Stimulated activated CD4-positive, alpha-beta T cell treated with anti-CD3 and anti-CD28 coated beads, TNF-alpha, amount 100 ng/mL, for 48 hours (primary cell): ENCODE measurements around the gene RABEP2.
"Not testable (repeated sequence)": the region's sequence is repeated elsewhere in the genome, so short reads cannot be mapped to it uniquely, and the experiment has no call there.

Experiments
- DNase-seq, 3 donors: peaks; one replicate each; pipeline ENCODE4 v3.0.0-alpha.2; 2020; ENCODE audit warnings: low read depth in 3 of 3

The RABEP2 gene

GRCh38 chr16:28903344-28904042 lies 21.5 kb downstream of the RABEP2 start:
- DNase-seq = no peak

DNA sequence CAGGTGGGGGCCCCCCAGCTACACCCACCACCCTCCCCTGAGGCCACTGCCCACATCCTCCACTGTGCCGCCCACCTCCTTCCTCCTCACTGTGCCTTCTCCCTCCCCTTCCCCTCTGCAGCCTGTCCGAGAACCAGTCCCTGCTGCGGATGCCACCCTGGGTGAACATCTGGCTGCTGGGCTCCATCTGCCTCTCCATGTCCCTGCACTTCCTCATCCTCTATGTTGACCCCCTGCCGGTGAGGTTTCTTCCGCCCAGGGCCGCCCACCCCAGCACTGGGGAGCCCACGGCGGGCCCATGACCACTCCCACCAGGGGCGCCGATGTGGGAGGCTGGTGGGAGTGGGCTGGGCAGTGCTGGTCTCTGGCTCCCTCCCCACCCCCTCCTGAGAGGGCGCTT lies 22.1 kb downstream of the RABEP2 start:
- DNase-seq = no peak

- DNase-seq = no peak
These were observed 23.2 kb downstream of the RABEP2 start for GRCh38 chr16:28901862-28902261.

DNA sequence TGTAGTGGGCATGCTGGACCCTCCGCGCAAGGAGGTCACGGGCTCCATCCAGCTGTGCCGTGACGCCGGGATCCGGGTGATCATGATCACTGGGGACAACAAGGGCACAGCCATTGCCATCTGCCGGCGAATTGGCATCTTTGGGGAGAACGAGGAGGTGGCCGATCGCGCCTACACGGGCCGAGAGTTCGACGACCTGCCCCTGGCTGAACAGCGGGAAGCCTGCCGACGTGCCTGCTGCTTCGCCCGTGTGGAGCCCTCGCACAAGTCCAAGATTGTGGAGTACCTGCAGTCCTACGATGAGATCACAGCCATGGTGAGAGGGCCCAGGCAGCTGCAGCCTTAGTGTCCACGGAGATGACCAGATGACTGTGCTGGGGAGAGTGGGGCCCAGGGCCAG lies 24.4 kb downstream of the RABEP2 start:
- no peak for DNase-seq

GRCh38 chr16:28899882-28900590 lies 25.0 kb downstream of the RABEP2 start:
- no peak for DNase-seq

GRCh38 chr16:28898942-28899341 lies 26.1 kb downstream of the RABEP2 start:
- DNase-seq = no peak

DNA sequence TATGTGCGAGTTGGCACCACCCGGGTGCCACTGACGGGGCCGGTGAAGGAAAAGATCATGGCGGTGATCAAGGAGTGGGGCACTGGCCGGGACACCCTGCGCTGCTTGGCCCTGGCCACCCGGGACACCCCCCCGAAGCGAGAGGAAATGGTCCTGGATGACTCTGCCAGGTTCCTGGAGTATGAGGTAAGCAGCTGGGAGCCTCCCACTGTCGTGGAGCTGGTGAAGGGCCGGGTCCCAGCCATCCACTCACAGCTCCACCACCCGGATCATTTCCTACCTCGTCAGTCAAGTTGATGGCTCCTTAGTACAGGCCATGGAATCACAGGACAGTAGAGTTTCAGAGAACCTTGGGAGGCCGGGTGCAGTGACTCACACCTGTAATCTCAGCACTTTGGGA lies 26.8 kb downstream of the RABEP2 start:
- DNase-seq = no peak

GRCh38 chr16:28897826-28898225 lies 27.2 kb downstream of the RABEP2 start:
- no peak for DNase-seq

GRCh38 chr16:28895609-28896008 lies 29.4 kb downstream of the RABEP2 start:
- no peak for DNase-seq

- no peak for DNase-seq
These were observed 31.7 kb downstream of the RABEP2 start for GRCh38 chr16:28893291-28893690.

DNA sequence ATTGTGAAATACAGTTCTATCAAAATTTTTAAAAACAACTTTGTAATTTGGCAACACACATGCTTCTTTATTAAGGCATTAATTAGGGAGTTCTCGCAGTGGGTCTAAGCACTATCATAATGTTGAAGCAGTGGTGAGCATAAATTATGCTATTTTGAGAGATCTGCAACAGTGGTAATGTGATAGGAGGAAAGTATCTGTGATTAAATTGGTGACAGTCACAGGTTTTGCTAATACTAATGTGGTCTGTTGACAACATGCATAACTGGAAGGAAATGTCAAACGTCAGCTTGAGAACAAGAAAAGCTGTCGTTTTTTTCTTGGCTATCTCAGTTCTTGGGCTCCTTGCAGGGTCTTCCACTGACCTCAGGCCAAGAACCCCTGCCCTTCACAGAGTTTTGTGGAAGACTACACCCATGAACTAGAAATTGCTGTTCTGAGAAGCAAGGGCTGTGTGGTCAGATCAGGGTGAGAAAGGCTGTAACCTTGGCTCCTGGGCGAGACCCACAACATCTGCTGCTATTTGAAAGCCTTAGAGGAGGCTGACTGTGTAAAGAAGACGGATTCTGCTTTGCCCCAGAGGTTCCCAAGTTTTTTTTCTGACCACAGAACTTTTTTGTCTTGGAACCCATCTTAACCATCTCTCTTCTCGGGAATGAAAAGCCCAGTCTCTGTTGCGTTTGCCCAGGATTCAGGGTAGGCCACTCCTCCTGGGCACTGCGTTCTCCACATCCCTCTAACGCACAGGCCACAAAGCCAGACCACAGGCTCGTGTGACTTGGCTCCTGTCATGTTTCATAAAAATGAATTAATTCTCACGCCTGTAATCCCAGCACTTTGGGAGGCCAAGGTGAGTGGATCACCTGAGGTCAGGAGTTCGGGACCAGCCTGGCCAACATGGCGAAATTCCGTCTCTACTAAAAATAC lies 32.8 kb downstream of the RABEP2 start:
- DNase-seq = no peak

- DNase-seq = not testable (repeated sequence)
These were observed 34.7 kb downstream of the RABEP2 start for GRCh38 chr16:28890355-28890754.

GRCh38 chr16:28886945-28887344 lies 38.1 kb downstream of the RABEP2 start:
- no peak for DNase-seq

DNA sequence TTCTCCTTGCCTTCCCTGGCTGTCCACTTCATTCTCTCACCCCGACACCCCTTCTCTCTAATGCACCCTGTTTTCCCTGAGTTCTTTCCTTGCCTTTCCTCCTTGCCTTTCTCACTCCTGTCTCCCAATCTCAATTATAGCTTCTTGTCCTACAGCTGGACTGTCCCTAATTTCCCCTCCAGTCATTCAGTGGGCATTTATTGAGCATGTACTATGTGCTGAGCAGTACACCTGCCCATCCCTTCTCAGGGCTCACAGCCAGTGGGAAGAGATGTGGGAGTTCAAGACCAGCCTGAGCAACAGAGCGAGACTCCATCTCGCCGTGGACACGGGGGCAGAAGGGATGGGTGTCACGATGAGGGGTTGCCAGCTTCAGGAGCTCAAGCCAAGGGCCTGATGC lies 41.0 kb downstream of the RABEP2 start:
- DNase-seq = no peak

GRCh38 chr16:28883221-28883996 lies 41.6 kb downstream of the RABEP2 start:
- DNase-seq = no peak

- no peak for DNase-seq
These were observed 42.4 kb downstream of the RABEP2 start for GRCh38 chr16:28882551-28883160.

DNA sequence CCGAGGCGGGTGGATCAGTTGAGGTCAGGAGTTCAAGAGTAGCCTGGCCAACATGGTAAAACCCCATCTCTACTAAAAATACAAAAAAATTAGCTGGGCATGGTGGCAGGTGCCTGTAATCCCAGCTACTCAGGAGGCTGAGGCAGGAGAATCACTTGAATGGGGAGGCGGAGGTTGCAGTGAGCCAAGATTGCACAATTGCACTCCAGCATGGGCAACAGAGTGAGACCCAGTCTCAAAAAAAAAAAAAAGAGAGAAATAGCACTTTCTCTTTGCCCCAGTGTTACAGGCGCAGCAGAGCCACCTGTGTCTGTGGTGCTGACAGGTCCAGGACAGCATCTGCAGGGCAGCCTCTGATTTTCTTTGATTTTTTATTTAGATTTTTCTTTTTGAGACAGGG lies 43.5 kb downstream of the RABEP2 start:
- not testable (repeated sequence) for DNase-seq

GRCh38 chr16:28880955-28881354 lies 44.1 kb downstream of the RABEP2 start:
- DNase-seq = no peak

DNA sequence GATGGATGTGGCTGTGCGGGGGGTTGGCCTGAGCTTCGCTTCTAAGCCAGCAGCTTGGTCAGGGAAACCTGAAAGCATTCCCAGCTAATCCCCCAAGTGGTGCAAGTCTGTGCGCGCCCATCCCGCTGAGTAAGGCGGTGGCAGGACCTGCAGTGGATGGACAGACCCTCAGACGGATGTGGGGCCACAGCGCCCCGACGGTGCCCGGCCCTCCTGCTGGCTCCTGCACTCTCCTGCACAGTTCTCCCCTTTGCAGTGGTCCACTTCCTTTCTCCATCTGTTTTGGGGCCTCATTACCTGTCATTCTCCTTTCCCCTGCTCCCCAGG lies 44.5 kb downstream of the RABEP2 start:
- no peak for DNase-seq

DNA sequence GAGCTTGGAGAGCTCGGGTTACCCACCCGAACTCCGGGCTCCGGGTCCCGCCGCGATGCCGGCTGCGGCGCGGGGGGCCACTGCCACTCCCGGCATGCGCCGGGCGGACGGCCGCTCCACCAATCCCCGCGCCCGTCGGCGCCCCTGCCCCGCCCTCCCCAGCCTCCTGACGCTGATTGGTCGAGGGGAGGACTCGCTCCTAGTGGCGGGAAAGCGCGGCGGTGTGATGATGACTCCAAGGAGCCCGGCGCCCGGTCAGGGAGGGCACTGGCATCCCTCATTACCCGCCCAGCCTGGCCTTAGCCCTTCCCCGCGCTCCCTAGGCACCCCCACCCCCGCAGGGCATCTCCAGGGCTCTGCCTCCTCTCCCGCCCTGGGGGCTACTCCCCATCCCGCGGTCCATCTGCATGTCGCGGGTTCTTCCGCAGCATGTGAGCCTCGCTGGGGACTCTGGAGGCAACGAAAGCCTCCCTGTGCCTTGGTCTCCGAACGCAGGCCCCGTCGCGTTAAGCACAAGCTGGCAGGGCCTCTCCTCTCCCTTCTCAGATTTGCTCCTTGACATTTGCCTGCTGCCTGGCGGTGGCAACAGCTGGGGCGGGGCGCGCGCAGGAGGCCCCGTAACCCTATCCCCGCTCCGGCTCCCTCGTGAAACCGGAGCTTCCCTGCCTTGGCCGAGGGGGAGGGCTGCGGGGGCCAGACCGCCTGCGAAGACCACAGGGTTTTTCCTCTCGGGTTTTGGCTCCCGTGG lies 45.0 kb downstream of the RABEP2 start:
- DNase-seq = peak; percentile 90 to 95 (median 90)
